GM18951 (cell line): ENCODE results near the gene LRP10.

Experiments used
- POLR2A ChIP-seq: IDR thresholded peaks from 4 replicates; pipeline ENCODE4 v1.6.1; 2011; ENCODE audit warnings: mild to moderate bottlenecking; ENCODE audit not compliant: insufficient read length, insufficient read depth; ENCODE audit errors: extremely low read depth
- in situ Hi-C: fragments of 300-500 bp; cut with MboI; formaldehyde crosslinking; loops from one replicate; pipeline ENCODE4 v1.12.0; 2022; ENCODE audit warnings: low sequenced_read_pairs, mixed read lengths, inconsistent platforms; ENCODE audit not compliant: unreplicated experiment

Gene LRP10

DNA sequence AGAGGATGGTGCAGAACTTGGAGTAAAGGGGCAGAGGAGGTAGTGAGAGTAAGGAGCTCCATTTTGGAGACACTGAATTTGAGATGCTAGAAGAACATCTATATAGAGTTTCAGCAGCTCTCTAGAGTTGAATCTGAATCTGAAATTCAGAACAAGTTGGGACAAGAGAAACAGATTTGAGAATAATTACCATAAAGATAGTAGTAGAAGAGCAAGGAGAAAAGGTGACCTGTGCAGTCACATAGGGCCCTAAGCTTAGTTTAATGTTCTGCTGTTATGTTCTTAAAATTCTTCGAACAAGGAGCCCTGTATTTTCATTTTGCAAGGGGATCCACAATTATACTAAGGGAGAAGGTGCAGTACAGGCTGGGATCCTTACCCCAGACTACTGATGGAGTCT, 18.9 kb downstream of the LRP10 start:
- no peak for TF ChIP-seq POLR2A
- in situ Hi-C loops: no loop called here

- in situ Hi-C loops: no loop called here
- no peak for TF ChIP-seq POLR2A
Measured at GRCh38 chr14:22892488-22892887, 20.9 kb downstream of the LRP10 start.

DNA sequence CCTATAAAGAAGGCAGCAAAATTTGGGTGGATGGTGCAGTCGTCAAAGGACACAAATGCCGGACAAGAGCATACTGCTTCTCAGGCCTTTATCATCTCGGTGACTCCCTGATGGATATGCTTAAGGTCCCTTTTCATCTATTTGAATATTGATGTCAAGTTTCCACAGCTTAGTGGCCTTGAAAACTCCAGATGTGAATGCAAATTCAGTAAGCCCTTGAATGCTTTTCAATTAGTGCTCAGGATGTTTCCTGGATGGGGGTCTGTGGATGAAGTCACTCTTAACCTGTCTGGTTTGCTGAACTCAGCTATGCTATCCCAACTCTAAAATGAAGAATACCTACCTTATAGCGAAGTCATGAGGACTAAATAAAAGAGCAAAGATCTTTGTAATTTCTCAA, 22.2 kb downstream of the LRP10 start:
- TF ChIP-seq POLR2A: no peak
- in situ Hi-C loops: no loop called here

GRCh38 chr14:22895402-22895801, 23.9 kb downstream of the LRP10 start:
- TF ChIP-seq POLR2A: no peak
- in situ Hi-C loops: no loop called here

GRCh38 chr14:22896356-22896755, 24.8 kb downstream of the LRP10 start:
- TF ChIP-seq POLR2A: no peak
- in situ Hi-C loops: no loop called here

DNA sequence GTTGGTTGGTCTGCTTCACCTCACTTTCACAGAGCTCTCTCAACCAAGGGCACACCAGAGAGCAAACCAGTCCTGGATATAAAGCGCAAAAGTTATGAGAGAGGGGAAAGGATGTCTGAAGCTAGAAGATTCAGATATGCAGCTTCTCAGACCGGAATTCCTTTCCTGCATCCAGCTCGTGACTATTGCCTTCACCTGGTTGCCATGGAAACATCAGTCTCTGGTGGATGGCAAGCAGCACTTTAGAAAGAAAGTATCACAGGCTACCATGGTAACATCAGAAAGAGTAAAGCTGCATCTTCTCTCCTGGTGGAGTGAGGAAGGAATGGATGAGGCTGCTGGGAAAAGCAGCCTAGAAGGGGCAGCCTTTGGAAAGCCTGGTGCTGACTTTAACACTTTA, 25.2 kb downstream of the LRP10 start:
- in situ Hi-C loops: no loop called here
- TF ChIP-seq POLR2A: no peak

- no peak for TF ChIP-seq POLR2A
- in situ Hi-C loops: no loop called here
Measured at GRCh38 chr14:22897357-22897756, 25.8 kb downstream of the LRP10 start.

DNA sequence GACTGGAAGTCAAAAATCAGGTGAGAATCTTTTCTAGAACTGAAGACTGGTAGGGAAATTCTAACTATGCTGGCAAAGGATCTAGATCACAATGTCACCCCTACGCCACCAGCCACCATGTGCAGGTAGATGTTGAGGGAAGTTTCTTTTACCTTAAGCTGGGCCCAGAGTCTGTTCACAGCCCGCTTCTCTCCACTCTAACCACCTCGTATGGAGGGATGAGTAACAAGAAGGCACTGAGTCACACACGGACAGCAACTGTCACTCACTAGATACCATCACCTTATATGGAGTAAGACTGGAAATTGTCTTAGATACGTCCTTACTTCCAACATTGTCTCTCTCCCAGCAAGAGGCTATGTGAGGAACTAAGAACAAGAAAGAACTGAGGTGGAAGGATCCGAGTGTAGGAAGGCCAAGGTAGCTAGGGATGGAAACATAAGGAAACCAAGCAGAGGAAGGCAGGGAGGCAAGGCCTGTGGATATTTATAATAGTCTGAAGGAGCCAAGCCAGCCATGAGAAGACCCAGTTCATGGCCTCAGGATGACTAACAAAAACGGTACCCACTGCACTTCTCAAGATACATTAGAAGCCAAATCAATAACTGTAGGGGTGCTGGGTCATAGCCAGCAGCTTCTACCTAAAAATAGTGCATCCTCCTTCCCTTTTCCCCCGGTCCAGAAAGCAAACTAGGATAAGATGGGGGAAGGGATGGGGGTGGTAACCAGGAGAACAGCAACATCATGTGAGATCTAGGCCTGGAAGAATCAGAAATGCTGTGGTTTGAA, 27.0 kb downstream of the LRP10 start:
- in situ Hi-C loops: no loop called here
- TF ChIP-seq POLR2A: no peak

GRCh38 chr14:22900081-22900799, 28.7 kb downstream of the LRP10 start:
- in situ Hi-C loops: no loop called here
- no peak for TF ChIP-seq POLR2A

- in situ Hi-C loops: no loop called here
Measured at GRCh38 chr14:22901799-22902198, 30.3 kb downstream of the LRP10 start.

DNA sequence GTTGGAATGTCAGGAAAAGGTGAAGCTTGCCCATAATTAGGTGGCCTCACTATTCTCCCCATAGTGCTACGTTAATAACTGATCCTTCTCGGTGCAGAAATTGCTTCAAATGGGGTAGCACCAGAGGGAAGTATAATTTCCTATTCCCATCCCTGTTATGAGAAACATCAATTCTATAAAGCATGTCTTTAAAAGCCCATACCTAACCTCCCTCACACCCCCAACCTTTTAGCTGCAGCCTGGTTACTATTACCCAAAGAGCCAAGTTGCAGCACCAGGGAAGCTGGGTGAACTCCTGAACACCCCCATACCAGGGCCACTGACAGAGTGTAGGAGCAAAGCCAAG, 32.2 kb downstream of the LRP10 start:
- TF ChIP-seq POLR2A: no peak
- in situ Hi-C loops: no loop called here

More at GRCh38 chr14:22901799-22902198, 30.3 kb downstream of the LRP10 start:
- TF ChIP-seq POLR2A: no peak

GRCh38 chr14:22905627-22906026, 34.1 kb downstream of the LRP10 start:
- in situ Hi-C loops: no loop called here
- TF ChIP-seq POLR2A: no peak

GRCh38 chr14:22906073-22906472, 34.5 kb downstream of the LRP10 start:
- in situ Hi-C loops: no loop called here
- TF ChIP-seq POLR2A: no peak

- no peak for TF ChIP-seq POLR2A
- in situ Hi-C loops: no loop called here
Measured at GRCh38 chr14:22907429-22907828, 35.9 kb downstream of the LRP10 start.
